ENCODE data around the gene PPFIA4. TPM values are rescaled to one million over a fixed set of nuclear protein-coding genes. Genes with fewer than 3 reads are reported as not detected.
A peak's percentile ranks its signal among the peaks of the same experiment; 100 is the strongest.

The PPFIA4 gene
- total and polyA plus RNA-seq, 10 donors: 0.21 to 12.0 (median 4.9) TPM

GRCh38 chr1:203072911-203073310 is 46.6 kb downstream of the PPFIA4 start:
- Histone ChIP-seq H3K27ac (no peak overlapping the region), H3K9me3 (no peaks in the 10 kb centered on the region), H3K4me1 (peaks cover 16 to 56% (median 47%) of the 10 kb centered on the region in 6 donors), H3K4me3 (no peak overlapping the region), H3K27me3 (replicated peaks in 1 of 7) (peaks cover 0 to 42% (median 9%) of the 10 kb centered on the region in 7 donors), H3K36me3 (no peaks in the 10 kb centered on the region)
- no peak for DNase-seq
- intact Hi-C loops (cut with DNase I; ENCODE audit: low total_unique reads): no loop called here
- TF ChIP-seq, protein P1, sequence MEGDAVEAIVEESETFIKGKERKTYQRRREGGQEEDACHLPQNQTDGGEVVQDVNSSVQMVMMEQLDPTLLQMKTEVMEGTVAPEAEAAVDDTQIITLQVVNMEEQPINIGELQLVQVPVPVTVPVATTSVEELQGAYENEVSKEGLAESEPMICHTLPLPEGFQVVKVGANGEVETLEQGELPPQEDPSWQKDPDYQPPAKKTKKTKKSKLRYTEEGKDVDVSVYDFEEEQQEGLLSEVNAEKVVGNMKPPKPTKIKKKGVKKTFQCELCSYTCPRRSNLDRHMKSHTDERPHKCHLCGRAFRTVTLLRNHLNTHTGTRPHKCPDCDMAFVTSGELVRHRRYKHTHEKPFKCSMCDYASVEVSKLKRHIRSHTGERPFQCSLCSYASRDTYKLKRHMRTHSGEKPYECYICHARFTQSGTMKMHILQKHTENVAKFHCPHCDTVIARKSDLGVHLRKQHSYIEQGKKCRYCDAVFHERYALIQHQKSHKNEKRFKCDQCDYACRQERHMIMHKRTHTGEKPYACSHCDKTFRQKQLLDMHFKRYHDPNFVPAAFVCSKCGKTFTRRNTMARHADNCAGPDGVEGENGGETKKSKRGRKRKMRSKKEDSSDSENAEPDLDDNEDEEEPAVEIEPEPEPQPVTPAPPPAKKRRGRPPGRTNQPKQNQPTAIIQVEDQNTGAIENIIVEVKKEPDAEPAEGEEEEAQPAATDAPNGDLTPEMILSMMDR (IDR thresholded peaks at IDR 0.05 in 8 of 11, conservative IDR thresholded peaks at IDR 0.05 in 3 of 11): no peak
- TF ChIP-seq POLR2A (IDR thresholded peaks at IDR 0.05): no peak
- TF ChIP-seq POLR2AphosphoS5 (IDR thresholded peaks at IDR 0.05): no peak
- 73 to 89% (median 78%) methylated on average over 3 of the region's 3 CpGs for WGBS, 5 donors

- no peaks in the 10 kb centered on the region for H3K36me3 ChIP-seq
- 84 to 96% (median 85%) methylated on average over 2 of the region's 2 CpGs for WGBS, 5 donors
- peaks cover 0 to 46% (median 9%) of the 10 kb centered on the region in 7 donors for H3K27me3 ChIP-seq (replicated peaks in 1 of 7)
Observed at GRCh38 chr1:203073469-203073868, 47.2 kb downstream of the PPFIA4 start.

GRCh38 chr1:203074610-203075009 is 48.3 kb downstream of the PPFIA4 start:
- H3K36me3 ChIP-seq: no peaks in the 10 kb centered on the region
- peaks cover 9 to 39% (median 31%) of the 10 kb centered on the region in 6 donors for H3K4me1 ChIP-seq
- no peaks in the 10 kb centered on the region for H3K9me3 ChIP-seq
- H3K27ac ChIP-seq: no peak overlapping the region
- no peak overlapping the region for H3K4me3 ChIP-seq
- DNase-seq: no peak
- TF ChIP-seq, protein P1 (IDR thresholded peaks at IDR 0.05 in 8 of 11, conservative IDR thresholded peaks at IDR 0.05 in 3 of 11): no peak
- TF ChIP-seq POLR2AphosphoS5 (IDR thresholded peaks at IDR 0.05): no peak
- TF ChIP-seq POLR2A (IDR thresholded peaks at IDR 0.05): no peak
- intact Hi-C loops (cut with DNase I; ENCODE audit: low total_unique reads): no loop called here
- H3K27me3 ChIP-seq (replicated peaks in 1 of 7): peaks cover 0 to 46% (median 9%) of the 10 kb centered on the region in 7 donors

More at GRCh38 chr1:203073469-203073868, 47.2 kb downstream of the PPFIA4 start:
- TF ChIP-seq, protein P1 (IDR thresholded peaks at IDR 0.05 in 8 of 11, conservative IDR thresholded peaks at IDR 0.05 in 3 of 11): no peak
- TF ChIP-seq POLR2A (IDR thresholded peaks at IDR 0.05): no peak
- no peak for TF ChIP-seq POLR2AphosphoS5 (IDR thresholded peaks at IDR 0.05)
- intact Hi-C loops (cut with DNase I; ENCODE audit: low total_unique reads): no loop called here
- H3K9me3 ChIP-seq: no peaks in the 10 kb centered on the region
- H3K4me1 ChIP-seq: peaks cover 15 to 51% (median 42%) of the 10 kb centered on the region in 6 donors
- no peak for DNase-seq
- H3K27ac ChIP-seq: no peak overlapping the region
- H3K4me3 ChIP-seq: no peak overlapping the region

DNA sequence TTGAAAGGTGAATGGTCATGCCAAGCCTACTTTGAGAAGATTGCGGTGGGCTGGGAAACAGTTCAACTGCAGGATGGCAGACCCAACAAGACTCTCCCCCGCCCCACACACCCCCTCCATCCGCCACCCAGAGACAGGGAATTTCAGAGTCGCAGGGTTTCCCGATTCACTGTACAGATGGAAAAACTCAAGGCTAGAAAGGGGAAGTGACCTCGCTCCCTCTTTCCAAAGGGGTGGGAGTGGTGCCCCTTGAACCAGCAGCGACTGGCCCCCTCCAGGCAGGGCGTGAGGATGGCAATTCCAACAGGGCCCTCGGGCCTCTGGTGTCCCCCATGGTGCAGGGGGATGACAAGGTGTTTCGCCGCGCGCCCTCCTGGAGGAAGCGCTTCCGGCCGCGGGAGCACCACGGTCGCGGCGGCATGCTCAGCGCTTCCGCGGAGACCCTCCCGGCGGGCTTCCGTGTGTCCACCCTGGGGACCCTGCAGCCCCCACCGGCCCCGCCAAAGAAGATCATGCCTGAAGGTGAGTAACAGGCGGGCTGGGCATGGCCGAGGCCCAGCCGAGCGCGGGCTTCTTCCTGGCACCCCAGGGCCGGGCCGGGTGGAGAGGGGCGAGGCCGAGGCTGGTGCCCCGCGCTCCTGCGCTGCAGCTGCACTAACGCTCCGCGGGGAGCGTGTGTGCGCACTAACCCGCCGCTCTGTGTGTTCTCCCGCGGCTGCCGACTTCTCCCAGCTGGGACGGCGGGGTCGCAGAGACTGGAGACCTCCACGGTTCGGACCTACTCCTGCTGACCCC is 49.1 kb downstream of the PPFIA4 start:
- Histone ChIP-seq H3K36me3 (no peaks in the 10 kb centered on the region), H3K27ac (peak overlapping the region in 2 of 8 donors; percentile 27 to 38), H3K4me1 (peaks cover 9 to 32% (median 25%) of the 10 kb centered on the region in 6 donors), H3K4me3 (peak overlapping the region; percentile 20 to 67 (median 45)), H3K27me3 (replicated peaks in 1 of 7) (peaks cover 0 to 46% (median 9%) of the 10 kb centered on the region in 7 donors), H3K9me3 (no peaks in the 10 kb centered on the region)
- intact Hi-C loops (cut with DNase I; ENCODE audit: low total_unique reads): no loop called here
- 5 to 10% (median 7%) methylated on average over 11 to 56 of the region's 56 CpGs for WGBS, 5 donors
- TF ChIP-seq, protein P1 (IDR thresholded peaks at IDR 0.05 in 8 of 11, conservative IDR thresholded peaks at IDR 0.05 in 3 of 11): no peak
- TF ChIP-seq POLR2AphosphoS5 (IDR thresholded peaks at IDR 0.05): no peak
- no peak for TF ChIP-seq POLR2A (IDR thresholded peaks at IDR 0.05)
- peak; percentile 82 for DNase-seq

Data from spleen (tissue), 11 donors.